Pons (tissue), 1 donor: ENCODE data around the gene YKT6.
"Not testable (repeated sequence)": the region's sequence is repeated elsewhere in the genome, so short reads cannot be mapped to it uniquely, and the experiment has no call there.

Experiments used
- DNase-seq: peaks from one replicate; pipeline ENCODE4 v3.0.0-alpha.2; 2016; ENCODE audit warnings: low spot score

YKT6 gene

GRCh38 chr7:44193011-44193802 is 7.6 kb upstream of the YKT6 start:
- DNase-seq = no peak

GRCh38 chr7:44194069-44194468 is 6.7 kb upstream of the YKT6 start:
- DNase-seq = no peak

GRCh38 chr7:44194562-44195145 is 6.1 kb upstream of the YKT6 start:
- no peak for DNase-seq

- DNase-seq = no peak
Observed at GRCh38 chr7:44195889-44196288, 4.9 kb upstream of the YKT6 start.

- peak; percentile 65 for DNase-seq
Observed at GRCh38 chr7:44196450-44196872, 4.3 kb upstream of the YKT6 start.

GRCh38 chr7:44197474-44197873 is 3.3 kb upstream of the YKT6 start:
- DNase-seq = no peak

- not testable (repeated sequence) for DNase-seq
Observed at GRCh38 chr7:44200163-44200562, 615 bp upstream of the YKT6 start.

- DNase-seq = no peak
Observed at GRCh38 chr7:44201813-44202212, 1.0 kb downstream of the YKT6 start.

- DNase-seq = no peak
Observed at GRCh38 chr7:44206008-44206407, 5.2 kb downstream of the YKT6 start.

GRCh38 chr7:44208085-44208484 is 7.3 kb downstream of the YKT6 start:
- no peak for DNase-seq

GRCh38 chr7:44210107-44210506 is 9.3 kb downstream of the YKT6 start:
- DNase-seq = peak; percentile 30

GRCh38 chr7:44211126-44211675 is 10.4 kb downstream of the YKT6 start:
- no peak for DNase-seq

- DNase-seq = peak; percentile 83
Observed at GRCh38 chr7:44212018-44212417, 11.2 kb downstream of the YKT6 start.

- DNase-seq = no peak
Observed at GRCh38 chr7:44212581-44213184, 11.9 kb downstream of the YKT6 start.

GRCh38 chr7:44213206-44213876 is 12.6 kb downstream of the YKT6 start:
- no peak for DNase-seq

- DNase-seq = no peak
Observed at GRCh38 chr7:44213877-44214388, 13.2 kb downstream of the YKT6 start.

GRCh38 chr7:44215531-44215930 is 14.8 kb downstream of the YKT6 start:
- no peak for DNase-seq

- no peak for DNase-seq
Observed at GRCh38 chr7:44216019-44216418, 15.2 kb downstream of the YKT6 start.

- DNase-seq = no peak
Observed at GRCh38 chr7:44216521-44217222, 15.9 kb downstream of the YKT6 start.

- no peak for DNase-seq
Observed at GRCh38 chr7:44217223-44217714, 16.5 kb downstream of the YKT6 start.

GRCh38 chr7:44217852-44218402 is 17.1 kb downstream of the YKT6 start:
- DNase-seq = no peak
